Measurements from ENCODE around the gene CLSTN2. TPM values are rescaled to one million over a fixed set of nuclear protein-coding genes. Genes with fewer than 3 reads are reported as not detected.

CLSTN2 gene
- total and polyA plus RNA-seq, 2 of the 13 experiments (the other 11 are each of a cell fraction or from before 2014, with no cell fraction given), result not detected

DNA sequence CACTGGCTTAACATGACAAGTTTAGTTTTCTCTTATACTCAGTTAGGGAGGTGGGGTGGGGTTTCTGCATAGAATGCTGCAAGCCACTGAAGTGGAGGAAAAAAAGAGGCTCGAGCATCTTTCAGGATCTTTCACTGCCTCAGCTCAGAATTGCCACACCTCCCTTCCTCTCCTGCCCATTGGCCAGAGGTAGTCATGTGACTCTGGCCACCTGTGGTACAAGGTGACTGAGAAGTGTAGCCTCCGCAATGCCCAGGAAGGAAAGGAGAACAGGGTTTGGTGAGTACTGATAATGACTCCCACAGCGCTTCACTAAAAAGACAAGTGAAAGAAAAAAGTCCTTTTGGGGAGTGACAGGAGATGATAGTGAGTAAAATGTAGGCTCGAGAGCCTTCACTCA is 618.6 kb downstream of the CLSTN2 start (continued):
- TF ChIP-seq, protein P1, sequence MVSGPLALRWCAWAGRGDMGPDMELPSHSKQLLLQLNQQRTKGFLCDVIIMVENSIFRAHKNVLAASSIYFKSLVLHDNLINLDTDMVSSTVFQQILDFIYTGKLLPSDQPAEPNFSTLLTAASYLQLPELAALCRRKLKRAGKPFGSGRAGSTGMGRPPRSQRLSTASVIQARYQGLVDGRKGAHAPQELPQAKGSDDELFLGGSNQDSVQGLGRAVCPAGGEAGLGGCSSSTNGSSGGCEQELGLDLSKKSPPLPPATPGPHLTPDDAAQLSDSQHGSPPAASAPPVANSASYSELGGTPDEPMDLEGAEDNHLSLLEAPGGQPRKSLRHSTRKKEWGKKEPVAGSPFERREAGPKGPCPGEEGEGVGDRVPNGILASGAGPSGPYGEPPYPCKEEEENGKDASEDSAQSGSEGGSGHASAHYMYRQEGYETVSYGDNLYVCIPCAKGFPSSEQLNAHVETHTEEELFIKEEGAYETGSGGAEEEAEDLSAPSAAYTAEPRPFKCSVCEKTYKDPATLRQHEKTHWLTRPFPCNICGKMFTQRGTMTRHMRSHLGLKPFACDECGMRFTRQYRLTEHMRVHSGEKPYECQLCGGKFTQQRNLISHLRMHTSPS (CRISPR knock-in tag; IDR thresholded peaks at IDR 0.05; ENCODE audit: low read depth), result no peak
- no peak for TF ChIP-seq GMEB2 (CRISPR knock-in tag; IDR thresholded peaks at IDR 0.05; ENCODE audit: low read depth)
- no peak for TF ChIP-seq ZNF552 (CRISPR knock-in tag; IDR thresholded peaks at IDR 0.05; ENCODE audit: borderline replicate concordance)
- TF ChIP-seq, protein P2, sequence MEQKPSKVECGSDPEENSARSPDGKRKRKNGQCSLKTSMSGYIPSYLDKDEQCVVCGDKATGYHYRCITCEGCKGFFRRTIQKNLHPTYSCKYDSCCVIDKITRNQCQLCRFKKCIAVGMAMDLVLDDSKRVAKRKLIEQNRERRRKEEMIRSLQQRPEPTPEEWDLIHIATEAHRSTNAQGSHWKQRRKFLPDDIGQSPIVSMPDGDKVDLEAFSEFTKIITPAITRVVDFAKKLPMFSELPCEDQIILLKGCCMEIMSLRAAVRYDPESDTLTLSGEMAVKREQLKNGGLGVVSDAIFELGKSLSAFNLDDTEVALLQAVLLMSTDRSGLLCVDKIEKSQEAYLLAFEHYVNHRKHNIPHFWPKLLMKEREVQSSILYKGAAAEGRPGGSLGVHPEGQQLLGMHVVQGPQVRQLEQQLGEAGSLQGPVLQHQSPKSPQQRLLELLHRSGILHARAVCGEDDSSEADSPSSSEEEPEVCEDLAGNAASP (CRISPR knock-in tag; IDR thresholded peaks at IDR 0.05; ENCODE audit: borderline replicate concordance), result no peak
- TF ChIP-seq RFX1 (IDR thresholded peaks at IDR 0.05), result no peak
- TF ChIP-seq, protein P3, sequence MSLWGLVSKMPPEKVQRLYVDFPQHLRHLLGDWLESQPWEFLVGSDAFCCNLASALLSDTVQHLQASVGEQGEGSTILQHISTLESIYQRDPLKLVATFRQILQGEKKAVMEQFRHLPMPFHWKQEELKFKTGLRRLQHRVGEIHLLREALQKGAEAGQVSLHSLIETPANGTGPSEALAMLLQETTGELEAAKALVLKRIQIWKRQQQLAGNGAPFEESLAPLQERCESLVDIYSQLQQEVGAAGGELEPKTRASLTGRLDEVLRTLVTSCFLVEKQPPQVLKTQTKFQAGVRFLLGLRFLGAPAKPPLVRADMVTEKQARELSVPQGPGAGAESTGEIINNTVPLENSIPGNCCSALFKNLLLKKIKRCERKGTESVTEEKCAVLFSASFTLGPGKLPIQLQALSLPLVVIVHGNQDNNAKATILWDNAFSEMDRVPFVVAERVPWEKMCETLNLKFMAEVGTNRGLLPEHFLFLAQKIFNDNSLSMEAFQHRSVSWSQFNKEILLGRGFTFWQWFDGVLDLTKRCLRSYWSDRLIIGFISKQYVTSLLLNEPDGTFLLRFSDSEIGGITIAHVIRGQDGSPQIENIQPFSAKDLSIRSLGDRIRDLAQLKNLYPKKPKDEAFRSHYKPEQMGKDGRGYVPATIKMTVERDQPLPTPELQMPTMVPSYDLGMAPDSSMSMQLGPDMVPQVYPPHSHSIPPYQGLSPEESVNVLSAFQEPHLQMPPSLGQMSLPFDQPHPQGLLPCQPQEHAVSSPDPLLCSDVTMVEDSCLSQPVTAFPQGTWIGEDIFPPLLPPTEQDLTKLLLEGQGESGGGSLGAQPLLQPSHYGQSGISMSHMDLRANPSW (CRISPR knock-in tag; IDR thresholded peaks at IDR 0.05; ENCODE audit: borderline replicate concordance), result no peak
- TF ChIP-seq ZNF383 (CRISPR knock-in tag; IDR thresholded peaks at IDR 0.05; ENCODE audit: borderline replicate concordance), result no peak
- TF ChIP-seq BRCA1 (CRISPR knock-in tag; IDR thresholded peaks at IDR 0.05), result no peak
